CD4-positive, alpha-beta memory T cell (primary cell): ENCODE results near the gene CELF4. TPM values are rescaled to one million over a fixed set of nuclear protein-coding genes. Genes with fewer than 3 reads are reported as not detected.
A peak's percentile ranks its signal among the peaks of the same experiment; 100 is the strongest.

Experiments used
- CTCF ChIA-PET: fragments of 350-600 bp; sonication (Branson Sonifier 250); formaldehyde crosslinking; loops from one replicate; lab custom pipeline; 2021; ENCODE audit warnings: inconsistent platforms; ENCODE audit not compliant: partially characterized antibody; lab: Charles Lee
- POLR2A ChIA-PET: fragments of 350-600 bp; sonication (Branson Sonifier 250); formaldehyde crosslinking; loops from one replicate; lab custom pipeline; 2021; ENCODE audit not compliant: partially characterized antibody; lab: Charles Lee
- DNase-seq, 5 donors: peaks; one replicate each; pipeline versions ENCODE4 v3.0.0 to v3.0.0-alpha.2; 2020 to 2022; ENCODE audit warnings: mixed read lengths in 1 of 5
- H3K27ac ChIP-seq: one replicate; pipeline ENCODE4 v1.7.0; 2013; ENCODE audit warnings: low read depth, low read length
- H3K27me3 ChIP-seq: 2 replicates; pipeline ENCODE4 v1.7.0; 2013; ENCODE audit warnings: mild to moderate bottlenecking, low read length, moderate library complexity; ENCODE audit not compliant: insufficient read depth
- H3K36me3 ChIP-seq: 2 replicates; pipeline ENCODE4 v1.7.0; 2013; ENCODE audit warnings: mild to moderate bottlenecking, low read length, moderate library complexity; ENCODE audit not compliant: insufficient read depth
- H3K4me1 ChIP-seq: 2 replicates; pipeline ENCODE4 v1.7.0; 2013; ENCODE audit warnings: mild to moderate bottlenecking, low read length, moderate library complexity; ENCODE audit not compliant: insufficient read depth
- H3K4me3 ChIP-seq, 2 donors: one replicate each; pipeline ENCODE4 v1.7.0; 2013; ENCODE audit warnings: low read length in 2 of 2, mild to moderate bottlenecking in 1 of 2
- H3K9me3 ChIP-seq, 2 donors: one replicate each; pipeline ENCODE4 v1.7.0; 2013; ENCODE audit warnings: low read length in 2 of 2, control low read depth in 1 of 2; ENCODE audit not compliant: control insufficient read depth in 1 of 2
- H3K27ac Mint-ChIP-seq, 7 donors: one replicate each; pipeline ENCODE4 v1.8.0; 2020 to 2021; ENCODE audit warnings: mixed read lengths in 7 of 7, mild to moderate bottlenecking in 6 of 7, inconsistent platforms in 3 of 7, moderate library complexity in 3 of 7
- H3K27me3 Mint-ChIP-seq, 2 donors: one replicate each; pipeline ENCODE4 v1.8.0; 2020 to 2021; ENCODE audit warnings: mixed read lengths in 2 of 2
- H3K36me3 Mint-ChIP-seq, 2 donors: one replicate each; pipeline ENCODE4 v1.8.0; 2020 to 2021; ENCODE audit warnings: mixed read lengths in 2 of 2, inconsistent platforms in 1 of 2, mild to moderate bottlenecking in 1 of 2
- H3K4me1 Mint-ChIP-seq, 4 donors: one replicate each; pipeline ENCODE4 v1.8.0; 2020 to 2021; ENCODE audit warnings: mixed read lengths in 4 of 4, mild to moderate bottlenecking in 1 of 4
- H3K4me3 Mint-ChIP-seq, 8 donors: one replicate each; pipeline ENCODE4 v1.8.0; 2020 to 2021; ENCODE audit warnings: mixed read lengths in 8 of 8, mild to moderate bottlenecking in 7 of 8, moderate library complexity in 6 of 8, inconsistent platforms in 3 of 8
- H3K9me3 Mint-ChIP-seq, 8 donors: one replicate each; pipeline ENCODE4 v1.8.0; 2020 to 2021; ENCODE audit warnings: mixed read lengths in 8 of 8, mild to moderate bottlenecking in 5 of 8, inconsistent platforms in 3 of 8, moderate library complexity in 1 of 8
- intact Hi-C: fragments of 100-400 bp; cut with micrococcal nuclease; formaldehyde crosslinking; loops from one replicate; pipeline ENCODE4 v1.15.1; 2023
- polyA plus RNA-seq, 2 donors: library from polyadenylated mRNA; unstranded; fragments of 300-500 nt; fragmentation: Illumina TruSeq; gene quantifications; one replicate each; pipeline ENCODE4 v1.2.3, GENCODE V29; 2021
- total RNA-seq, 2 experiments: library from RNA; stranded (reverse); gene quantifications; one replicate each; pipeline ENCODE4 v1.2.3, GENCODE V29; 2021

CELF4 gene
- total and polyA plus RNA-seq, 4 experiments from 2014 or later, result 0.23 TPM; not detected in 3

GRCh38 chr18:37395138-37395537 is 170.5 kb downstream of the CELF4 start:
- H3K4me1 Mint-ChIP-seq, result peaks cover 0 to 6% (median 5%) of the 10 kb centered on the region in 4 donors
- ChIA-PET POLR2A (no interaction called here), CTCF (no interaction called here)
- no peaks in the 10 kb centered on the region for H3K4me1 ChIP-seq
- H3K27ac Mint-ChIP-seq, result no peak overlapping the region
- H3K4me3 Mint-ChIP-seq, result peak overlapping the region in 2 of 8 donors; percentile 1 to 39
- no peak for DNase-seq
- peaks cover 23 to 28% of the 10 kb centered on the region in 2 donors for H3K27me3 Mint-ChIP-seq
- intact Hi-C loops, result no loop called here
- no peaks in the 10 kb centered on the region for H3K27me3 ChIP-seq
- H3K9me3 Mint-ChIP-seq, result peaks cover 0 to 2% (median 0%) of the 10 kb centered on the region in 8 donors
- no peak overlapping the region for H3K4me3 ChIP-seq
- H3K9me3 ChIP-seq, result no peaks in the 10 kb centered on the region
- H3K27ac ChIP-seq, result no peak overlapping the region
- no peaks in the 10 kb centered on the region for H3K36me3 Mint-ChIP-seq
- no peaks in the 10 kb centered on the region for H3K36me3 ChIP-seq

GRCh38 chr18:37394610-37394965 is 171.0 kb downstream of the CELF4 start:
- intact Hi-C loops, result no loop called here
- no peaks in the 10 kb centered on the region for H3K36me3 ChIP-seq
- no peak overlapping the region for H3K4me3 ChIP-seq
- H3K27me3 ChIP-seq, result no peaks in the 10 kb centered on the region
- no peak for DNase-seq
- Mint-ChIP-seq H3K36me3 (no peaks in the 10 kb centered on the region), H3K4me1 (peaks cover 0 to 6% (median 5%) of the 10 kb centered on the region in 4 donors), H3K27me3 (peaks cover 23 to 29% of the 10 kb centered on the region in 2 donors), H3K9me3 (peaks cover 0 to 2% (median 0%) of the 10 kb centered on the region in 8 donors), H3K27ac (no peak overlapping the region), H3K4me3 (peak overlapping the region in 1 of 8 donors; percentile 17)
- no peaks in the 10 kb centered on the region for H3K4me1 ChIP-seq
- CTCF ChIA-PET, result no interaction called here
- POLR2A ChIA-PET, result no interaction called here
- H3K27ac ChIP-seq, result no peak overlapping the region
- no peaks in the 10 kb centered on the region for H3K9me3 ChIP-seq

- Mint-ChIP-seq H3K36me3 (no peaks in the 10 kb centered on the region), H3K27ac (no peak overlapping the region), H3K27me3 (peaks cover 25 to 30% of the 10 kb centered on the region in 2 donors), H3K9me3 (peaks cover 0 to 2% (median 0%) of the 10 kb centered on the region in 8 donors), H3K4me1 (peaks cover 0 to 6% (median 5%) of the 10 kb centered on the region in 4 donors), H3K4me3 (peak overlapping the region in 1 of 8 donors; percentile 22)
- no peaks in the 10 kb centered on the region for H3K36me3 ChIP-seq
- H3K27ac ChIP-seq, result no peak overlapping the region
- ChIA-PET CTCF (no interaction called here), POLR2A (no interaction called here)
- H3K27me3 ChIP-seq, result no peaks in the 10 kb centered on the region
- H3K9me3 ChIP-seq, result no peaks in the 10 kb centered on the region
- DNase-seq, result no peak
- no peaks in the 10 kb centered on the region for H3K4me1 ChIP-seq
- intact Hi-C loops, result no loop called here
- H3K4me3 ChIP-seq, result no peak overlapping the region
These were observed 171.5 kb downstream of the CELF4 start for GRCh38 chr18:37393945-37394609.

GRCh38 chr18:37393221-37393827 is 172.3 kb downstream of the CELF4 start:
- H3K4me1 ChIP-seq, result no peaks in the 10 kb centered on the region
- Mint-ChIP-seq H3K4me1 (peaks cover 0 to 6% (median 5%) of the 10 kb centered on the region in 4 donors), H3K4me3 (peak overlapping the region in 2 of 8 donors; percentile 22 to 33), H3K27ac (no peak overlapping the region), H3K36me3 (no peaks in the 10 kb centered on the region), H3K9me3 (peaks cover 0 to 2% (median 0%) of the 10 kb centered on the region in 8 donors), H3K27me3 (peaks cover 25 to 30% of the 10 kb centered on the region in 2 donors)
- no peaks in the 10 kb centered on the region for H3K36me3 ChIP-seq
- no peak for DNase-seq
- H3K27me3 ChIP-seq, result no peaks in the 10 kb centered on the region
- ChIA-PET POLR2A (no interaction called here), CTCF (no interaction called here)
- H3K4me3 ChIP-seq, result no peak overlapping the region
- no peaks in the 10 kb centered on the region for H3K9me3 ChIP-seq
- intact Hi-C loops, result no loop called here
- H3K27ac ChIP-seq, result no peak overlapping the region

GRCh38 chr18:37392648-37393047 is 172.9 kb downstream of the CELF4 start:
- no peak overlapping the region for H3K27ac Mint-ChIP-seq
- no peak for DNase-seq
- H3K4me3 Mint-ChIP-seq, result no peak overlapping the region
- no peaks in the 10 kb centered on the region for H3K36me3 Mint-ChIP-seq
- intact Hi-C loops, result no loop called here
- peaks cover 0 to 6% (median 5%) of the 10 kb centered on the region in 4 donors for H3K4me1 Mint-ChIP-seq
- peaks cover 25 to 30% of the 10 kb centered on the region in 2 donors for H3K27me3 Mint-ChIP-seq
- H3K4me1 ChIP-seq, result no peaks in the 10 kb centered on the region
- H3K4me3 ChIP-seq, result no peak overlapping the region
- H3K27ac ChIP-seq, result no peak overlapping the region
- ChIA-PET CTCF (no interaction called here), POLR2A (no interaction called here)
- H3K9me3 Mint-ChIP-seq, result peaks cover 0 to 2% (median 0%) of the 10 kb centered on the region in 8 donors
- H3K36me3 ChIP-seq, result no peaks in the 10 kb centered on the region
- no peaks in the 10 kb centered on the region for H3K9me3 ChIP-seq
- H3K27me3 ChIP-seq, result no peaks in the 10 kb centered on the region

- Histone ChIP-seq H3K4me1 (no peaks in the 10 kb centered on the region), H3K9me3 (no peaks in the 10 kb centered on the region), H3K4me3 (no peak overlapping the region), H3K27me3 (no peaks in the 10 kb centered on the region), H3K36me3 (no peaks in the 10 kb centered on the region), H3K27ac (no peak overlapping the region)
- Mint-ChIP-seq H3K4me3 (no peak overlapping the region), H3K27ac (no peak overlapping the region), H3K36me3 (no peaks in the 10 kb centered on the region), H3K27me3 (peaks cover 27 to 30% of the 10 kb centered on the region in 2 donors), H3K4me1 (peaks cover 0 to 6% (median 5%) of the 10 kb centered on the region in 4 donors), H3K9me3 (peaks cover 0 to 2% (median 0%) of the 10 kb centered on the region in 8 donors)
- ChIA-PET CTCF (no interaction called here), POLR2A (no interaction called here)
- DNase-seq, result no peak
- intact Hi-C loops, result no loop called here
These were observed 173.7 kb downstream of the CELF4 start for GRCh38 chr18:37391698-37392548.

GRCh38 chr18:37391156-37391555 is 174.4 kb downstream of the CELF4 start:
- Mint-ChIP-seq H3K27me3 (peaks cover 27 to 30% of the 10 kb centered on the region in 2 donors), H3K9me3 (peaks cover 0 to 2% (median 0%) of the 10 kb centered on the region in 8 donors)
- intact Hi-C loops, result no loop called here

More at GRCh38 chr18:37391156-37391555, 174.4 kb downstream of the CELF4 start:
- no peaks in the 10 kb centered on the region for H3K36me3 Mint-ChIP-seq
- CTCF ChIA-PET, result no interaction called here
- H3K4me1 ChIP-seq, result no peaks in the 10 kb centered on the region
- POLR2A ChIA-PET, result no interaction called here
- H3K4me3 ChIP-seq, result no peak overlapping the region
- H3K27ac Mint-ChIP-seq, result no peak overlapping the region
- peaks cover 0 to 7% (median 6%) of the 10 kb centered on the region in 4 donors for H3K4me1 Mint-ChIP-seq
- no peaks in the 10 kb centered on the region for H3K9me3 ChIP-seq
- H3K27me3 ChIP-seq, result no peaks in the 10 kb centered on the region
- no peaks in the 10 kb centered on the region for H3K36me3 ChIP-seq
- no peak overlapping the region for H3K27ac ChIP-seq
- DNase-seq, result no peak
- H3K4me3 Mint-ChIP-seq, result no peak overlapping the region
